ENCODE data around the gene CHN1. TPM values are rescaled to one million over a fixed set of nuclear protein-coding genes. Genes with fewer than 3 reads are reported as not detected.

CHN1 gene
- polyA plus RNA-seq, 1 donor (not counting 4 experiments of a cell fraction or from before 2014, with no cell fraction given), result 2.3 TPM

GRCh38 chr2:175022923-175023322 is 17.7 kb upstream of the CHN1 start:
- H3K4me1 ChIP-seq (ENCODE audit: control insufficient read depth, extremely low read depth, insufficient read depth, low read length), result no peaks in the 10 kb centered on the region
- no peak overlapping the region for H3K9ac ChIP-seq (ENCODE audit: control insufficient read depth, extremely low read depth, insufficient read depth, low read length)
- H3K79me2 ChIP-seq (ENCODE audit: control insufficient read depth, insufficient read depth, low read length), result no peaks in the 10 kb centered on the region
- H3K9me3 ChIP-seq (ENCODE audit: control insufficient read depth, low read depth, low read length), result no peaks in the 10 kb centered on the region
- H3K36me3 ChIP-seq (ENCODE audit: control insufficient read depth in 2 of 2, extremely low read depth in 1 of 2, insufficient read depth in 2 of 2, low read length in 2 of 2), result no peaks in the 10 kb centered on the region
- dilution Hi-C loops (cut with MboI; ENCODE audit: extremely low pct_ligation_motif_present, low sequenced_read_pairs), result no loop called here
- DNase-seq (ENCODE audit: low read depth, low spot score), result no peak
- H3K9me1 ChIP-seq (ENCODE audit: control insufficient read depth, extremely low read depth, insufficient read depth, low read length), result no peaks in the 10 kb centered on the region
- TF ChIP-seq EZH2 (IDR thresholded peaks at IDR 0.05; ENCODE audit: low read length), result no peak
- no peak overlapping the region for H3K4me3 ChIP-seq (ENCODE audit: control insufficient read depth in 2 of 3, extremely low read depth in 1 of 3, insufficient read depth in 2 of 3, low read depth in 1 of 3, low read length in 3 of 3)
- H3K27me3 ChIP-seq (ENCODE audit: control insufficient read depth, extremely low read depth, insufficient read depth, low read length), result no peaks in the 10 kb centered on the region
- H3K4me2 ChIP-seq (ENCODE audit: control insufficient read depth, extremely low read depth, insufficient read depth, low read depth, low read length), result no peak overlapping the region
- no peak overlapping the region for H3K27ac ChIP-seq (ENCODE audit: control insufficient read depth, insufficient read depth, low read length)
- no peak for FAIRE-seq
- no peaks in the 10 kb centered on the region for H4K20me1 ChIP-seq (ENCODE audit: control insufficient read depth, extremely low read depth, insufficient read depth, low read length)
- no peak overlapping the region for H2AFZ ChIP-seq (ENCODE audit: control insufficient read depth, low read length)

GRCh38 chr2:175019566-175020327 is 14.6 kb upstream of the CHN1 start:
- no peak for FAIRE-seq
- Histone ChIP-seq H3K4me1 (ENCODE audit: control insufficient read depth, extremely low read depth, insufficient read depth, low read length) (no peaks in the 10 kb centered on the region), H2AFZ (ENCODE audit: control insufficient read depth, low read length) (no peak overlapping the region), H3K79me2 (ENCODE audit: control insufficient read depth, insufficient read depth, low read length) (no peaks in the 10 kb centered on the region), H3K4me3 (ENCODE audit: control insufficient read depth in 2 of 3, extremely low read depth in 1 of 3, insufficient read depth in 2 of 3, low read depth in 1 of 3, low read length in 3 of 3) (no peak overlapping the region), H3K9me3 (ENCODE audit: control insufficient read depth, low read depth, low read length) (no peaks in the 10 kb centered on the region), H3K27me3 (ENCODE audit: control insufficient read depth, extremely low read depth, insufficient read depth, low read length) (no peaks in the 10 kb centered on the region), H3K9me1 (ENCODE audit: control insufficient read depth, extremely low read depth, insufficient read depth, low read length) (no peaks in the 10 kb centered on the region), H3K4me2 (ENCODE audit: control insufficient read depth, extremely low read depth, insufficient read depth, low read depth, low read length) (no peak overlapping the region), H3K36me3 (ENCODE audit: control insufficient read depth in 2 of 2, extremely low read depth in 1 of 2, insufficient read depth in 2 of 2, low read length in 2 of 2) (no peaks in the 10 kb centered on the region), H3K9ac (ENCODE audit: control insufficient read depth, extremely low read depth, insufficient read depth, low read length) (no peak overlapping the region), H3K27ac (ENCODE audit: control insufficient read depth, insufficient read depth, low read length) (no peak overlapping the region), H4K20me1 (ENCODE audit: control insufficient read depth, extremely low read depth, insufficient read depth, low read length) (no peaks in the 10 kb centered on the region)
- TF ChIP-seq CTCF (optimal IDR thresholded peaks at IDR 0.05 in 1 of 3, IDR thresholded peaks at IDR 0.05 in 1 of 3, conservative IDR thresholded peaks at IDR 0.05 in 1 of 3; ENCODE audit: extremely low read depth in 1 of 3, insufficient read depth in 2 of 3, low read length in 3 of 3) (no peak), EZH2 (IDR thresholded peaks at IDR 0.05; ENCODE audit: low read length) (no peak)
- no peak for DNase-seq (ENCODE audit: low read depth, low spot score)
- dilution Hi-C loops (cut with MboI; ENCODE audit: extremely low pct_ligation_motif_present, low sequenced_read_pairs), result no loop called here
